GM10266 (cell line): ENCODE results near the gene GAB2.

ENCODE experiments used
- DNase-seq: peaks from one replicate; pipeline ENCODE4 v3.0.0; 2012; ENCODE audit errors: extremely low spot score
- CTCF ChIP-seq: IDR thresholded peaks from 2 replicates; pipeline ENCODE4 v1.5.1; 2012; ENCODE audit warnings: mild to moderate bottlenecking, low read depth; ENCODE audit not compliant: control insufficient read depth, insufficient read depth; ENCODE audit errors: missing control alignments

Gene GAB2

GRCh38 chr11:78291503-78292108 lies 126.0 kb downstream of the GAB2 start:
- TF ChIP-seq CTCF: no peak

GRCh38 chr11:78290293-78291176 lies 127.1 kb downstream of the GAB2 start:
- no peak for DNase-seq
- TF ChIP-seq CTCF: no peak

More at GRCh38 chr11:78291503-78292108, 126.0 kb downstream of the GAB2 start:
- DNase-seq: no peak

- TF ChIP-seq CTCF: no peak
- DNase-seq: no peak
Observed at GRCh38 chr11:78289552-78290292, 127.9 kb downstream of the GAB2 start.

- DNase-seq: no peak
- no peak for TF ChIP-seq CTCF
Observed at GRCh38 chr11:78284260-78284659, 133.4 kb downstream of the GAB2 start.

GRCh38 chr11:78282821-78283220 lies 134.8 kb downstream of the GAB2 start:
- no peak for DNase-seq
- TF ChIP-seq CTCF: no peak

GRCh38 chr11:78281511-78281910 lies 136.1 kb downstream of the GAB2 start:
- DNase-seq: no peak
- no peak for TF ChIP-seq CTCF
